Limb (tissue), 2 donors: ENCODE data around the gene TOP2B.

Experiments used
- DNase-seq, 2 donors: peaks; one replicate each; pipeline ENCODE4 v3.0.0-alpha.2; 2016; ENCODE audit errors: extremely low spot score in 2 of 2

TOP2B gene

GRCh38 chr3:25584011-25584789 is 80.5 kb downstream of the TOP2B start:
- DNase-seq: no peak

GRCh38 chr3:25583343-25583742 is 81.4 kb downstream of the TOP2B start:
- no peak for DNase-seq

GRCh38 chr3:25582242-25582641 is 82.5 kb downstream of the TOP2B start:
- DNase-seq: no peak

- no peak for DNase-seq
Observed at GRCh38 chr3:25581823-25582222, 82.9 kb downstream of the TOP2B start.

- no peak for DNase-seq
Observed at GRCh38 chr3:25581335-25581734, 83.4 kb downstream of the TOP2B start.

GRCh38 chr3:25580534-25580933 is 84.2 kb downstream of the TOP2B start:
- DNase-seq: no peak

GRCh38 chr3:25578059-25578458 is 86.6 kb downstream of the TOP2B start:
- no peak for DNase-seq

- no peak for DNase-seq
Observed at GRCh38 chr3:25576831-25577454, 87.8 kb downstream of the TOP2B start.

GRCh38 chr3:25576146-25576545 is 88.6 kb downstream of the TOP2B start:
- DNase-seq: no peak

- DNase-seq: no peak
Observed at GRCh38 chr3:25575001-25575400, 89.7 kb downstream of the TOP2B start.

GRCh38 chr3:25574172-25574765 is 90.4 kb downstream of the TOP2B start:
- DNase-seq: no peak

- DNase-seq: no peak
Observed at GRCh38 chr3:25573386-25574171, 91.1 kb downstream of the TOP2B start.

GRCh38 chr3:25572919-25573385 is 91.8 kb downstream of the TOP2B start:
- DNase-seq: no peak

GRCh38 chr3:25572336-25572735 is 92.4 kb downstream of the TOP2B start:
- no peak for DNase-seq

- DNase-seq: no peak
Observed at GRCh38 chr3:25571285-25571684, 93.4 kb downstream of the TOP2B start.

GRCh38 chr3:25568525-25569078 is 96.1 kb downstream of the TOP2B start:
- no peak for DNase-seq

- DNase-seq: no peak
Observed at GRCh38 chr3:25567806-25568524, 96.7 kb downstream of the TOP2B start.

GRCh38 chr3:25567388-25567787 is 97.3 kb downstream of the TOP2B start:
- no peak for DNase-seq

- DNase-seq: no peak
Observed at GRCh38 chr3:25566358-25566920, 98.3 kb downstream of the TOP2B start.

- DNase-seq: no peak
Observed at GRCh38 chr3:25565807-25566206, 98.9 kb downstream of the TOP2B start.

GRCh38 chr3:25564075-25564474 is 100.6 kb downstream of the TOP2B start:
- no peak for DNase-seq
